Keratinocyte (primary cell): Measurements from ENCODE around the gene MCOLN2. TPM values are rescaled to one million over a fixed set of nuclear protein-coding genes. Genes with fewer than 3 reads are reported as not detected.

Experiments used
- DNase-seq: peaks from one replicate; pipeline ENCODE4 v3.0.0-alpha.2; 2011; ENCODE audit warnings: low read depth, missing footprints, low spot score
- FAIRE-seq: peaks from 2 replicates; lab custom pipeline; 2011; peaks lifted over from hg19 to GRCh38; lab: Jason Lieb, UNC
- H2AFZ ChIP-seq: 2 replicates; pipeline ENCODE4 v1.6.0; 2012; ENCODE audit warnings: low read length, control low read depth, inconsistent platforms; ENCODE audit not compliant: control insufficient read depth
- H3K27ac ChIP-seq: 2 replicates; pipeline ENCODE4 v1.5.1; 2011; ENCODE audit warnings: low read length; ENCODE audit not compliant: control insufficient read depth, insufficient read depth
- H3K27me3 ChIP-seq: 3 replicates; pipeline ENCODE4 v1.6.0; 2011; ENCODE audit warnings: low read length; ENCODE audit not compliant: control insufficient read depth, insufficient read depth; ENCODE audit errors: extremely low read depth
- H3K36me3 ChIP-seq, 2 experiments: 2 replicates in 1 of 2; 3 replicates in 1 of 2; pipeline ENCODE4 v1.5.1; 2011; ENCODE audit warnings: low read length in 2 of 2, mild to moderate bottlenecking in 1 of 2; ENCODE audit not compliant: control insufficient read depth in 2 of 2, insufficient read depth in 2 of 2; ENCODE audit errors: extremely low read depth in 1 of 2
- H3K4me1 ChIP-seq: 3 replicates; pipeline ENCODE4 v1.5.1; 2011; ENCODE audit warnings: low read length; ENCODE audit not compliant: control insufficient read depth, insufficient read depth; ENCODE audit errors: extremely low read depth
- H3K4me2 ChIP-seq: 3 replicates; pipeline ENCODE4 v1.6.0; 2011; ENCODE audit warnings: low read depth, low read length; ENCODE audit not compliant: control insufficient read depth, insufficient read depth; ENCODE audit errors: extremely low read depth
- H3K4me3 ChIP-seq, 3 experiments: fragments of 200-600 bp in 1 of 3; sonication (generic) in 1 of 3; 2 replicates in 2 of 3; 3 replicates in 1 of 3; pipeline ENCODE4 v1.5.1; 2011 to 2016; ENCODE audit warnings: low read length in 3 of 3, mild to moderate bottlenecking in 3 of 3, control low read depth in 2 of 3, inconsistent platforms in 1 of 3, low read depth in 1 of 3, mixed read lengths in 1 of 3, mixed run types in 1 of 3, moderate library complexity in 1 of 3; ENCODE audit not compliant: control insufficient read depth in 2 of 3, insufficient read depth in 2 of 3; ENCODE audit errors: extremely low read depth in 1 of 3
- H3K79me2 ChIP-seq: 2 replicates; pipeline ENCODE4 v1.6.0; 2012; ENCODE audit warnings: low read length; ENCODE audit not compliant: control insufficient read depth, insufficient read depth
- H3K9ac ChIP-seq: 3 replicates; pipeline ENCODE4 v1.6.0; 2011; ENCODE audit warnings: low read length; ENCODE audit not compliant: control insufficient read depth, insufficient read depth; ENCODE audit errors: extremely low read depth
- H3K9me1 ChIP-seq: 3 replicates; pipeline ENCODE4 v1.6.0; 2011; ENCODE audit warnings: low read length; ENCODE audit not compliant: control insufficient read depth, insufficient read depth; ENCODE audit errors: extremely low read depth
- H3K9me3 ChIP-seq: 2 replicates; pipeline ENCODE4 v1.5.1; 2012; ENCODE audit warnings: low read depth, low read length; ENCODE audit not compliant: control insufficient read depth
- H4K20me1 ChIP-seq: 3 replicates; pipeline ENCODE4 v1.6.0; 2011; ENCODE audit warnings: low read length; ENCODE audit not compliant: control insufficient read depth, insufficient read depth; ENCODE audit errors: extremely low read depth
- CTCF ChIP-seq, 3 experiments: IDR thresholded peaks in 1 of 3; conservative IDR thresholded peaks in 1 of 3; optimal IDR thresholded peaks in 1 of 3; 2 replicates in 2 of 3; 3 replicates in 1 of 3; pipeline versions ENCODE3 to v1.5.1; 2011; ENCODE audit warnings: low read length in 3 of 3, mild to moderate bottlenecking in 3 of 3, moderate library complexity in 2 of 3, control low read depth in 1 of 3, inconsistent platforms in 1 of 3; ENCODE audit not compliant: insufficient read depth in 2 of 3; ENCODE audit errors: extremely low read depth in 1 of 3
- EZH2 ChIP-seq: IDR thresholded peaks from one replicate; pipeline ENCODE4 v1.6.1; 2012; ENCODE audit warnings: inconsistent platforms, mild to moderate bottlenecking, low read length, moderate library complexity
- dilution Hi-C: fragments of 300-500 bp; cut with MboI; formaldehyde crosslinking; loops from one replicate; pipeline ENCODE4 v1.7.0; 2020; ENCODE audit warnings: low sequenced_read_pairs; ENCODE audit not compliant: extremely low pct_ligation_motif_present
- polyA plus RNA-seq, 5 experiments: library from polyadenylated mRNA; depleted of rRNA in 3 of 5; stranded (reverse) in 3 of 5; stranded (forward) in 1 of 5; unstranded in 1 of 5; fragments of >200 nt; gene quantifications; 1 replicate in 1 of 5; 2 replicates in 3 of 5; 3 replicates in 1 of 5; pipeline versions ENCODE4 v1.2.1 to v1.2.3, GENCODE V29; 2011 to 2012; ENCODE audit warnings: missing spikeins in 2 of 5, low read depth in 1 of 5, low replicate concordance in 1 of 5

The MCOLN2 gene
- polyA plus RNA-seq, 1 donor (not counting 4 experiments of a cell fraction or from before 2014, with no cell fraction given) = 0.14 TPM

- Histone ChIP-seq H3K9me3 (no peaks in the 10 kb centered on the region), H3K9ac (no peak overlapping the region), H3K4me3 (no peak overlapping the region), H3K79me2 (no peaks in the 10 kb centered on the region), H3K27me3 (no peaks in the 10 kb centered on the region), H3K36me3 (no peaks in the 10 kb centered on the region), H4K20me1 (no peaks in the 10 kb centered on the region), H3K4me1 (no peaks in the 10 kb centered on the region), H3K27ac (no peak overlapping the region), H3K4me2 (no peak overlapping the region), H3K9me1 (no peaks in the 10 kb centered on the region), H2AFZ (no peak overlapping the region)
- no peak for TF ChIP-seq CTCF (optimal IDR thresholded peaks at IDR 0.05 in 1 of 3, IDR thresholded peaks at IDR 0.05 in 1 of 3, conservative IDR thresholded peaks at IDR 0.05 in 1 of 3; ENCODE audit: extremely low read depth in 1 of 3, insufficient read depth in 2 of 3, low read length in 3 of 3)
- TF ChIP-seq EZH2 = no peak
- dilution Hi-C loops = no loop called here
- FAIRE-seq = no peak
- no peak for DNase-seq
Observed at GRCh38 chr1:84923317-84923716, 73.6 kb downstream of the MCOLN2 start.

DNA sequence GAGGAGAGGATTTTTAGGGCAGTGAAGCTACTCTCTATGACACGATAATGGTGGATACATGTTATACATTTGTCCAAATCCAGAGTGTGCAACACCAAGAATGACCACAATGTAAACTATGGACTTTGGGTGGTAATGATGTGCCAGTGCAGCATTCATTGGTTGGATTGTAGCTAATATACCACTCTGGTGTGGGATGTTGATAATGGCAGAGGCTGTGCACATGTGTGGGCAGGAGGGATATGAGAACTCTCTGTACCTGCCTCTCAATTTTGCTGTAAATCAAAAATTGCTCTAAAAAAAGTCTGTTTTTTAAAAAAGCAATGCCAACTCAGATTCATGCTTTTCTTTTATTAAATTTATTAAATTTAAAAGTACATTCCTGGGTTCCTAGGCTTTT lies 76.8 kb downstream of the MCOLN2 start:
- Histone ChIP-seq H3K9me3 (no peaks in the 10 kb centered on the region), H4K20me1 (no peaks in the 10 kb centered on the region), H3K4me2 (no peak overlapping the region), H3K9ac (no peak overlapping the region), H3K27ac (no peak overlapping the region), H3K79me2 (no peaks in the 10 kb centered on the region), H3K36me3 (no peaks in the 10 kb centered on the region), H2AFZ (no peak overlapping the region), H3K9me1 (no peaks in the 10 kb centered on the region), H3K27me3 (no peaks in the 10 kb centered on the region), H3K4me3 (no peak overlapping the region), H3K4me1 (no peaks in the 10 kb centered on the region)
- dilution Hi-C loops = no loop called here
- DNase-seq (no peak), FAIRE-seq (no peak)
- TF ChIP-seq CTCF (optimal IDR thresholded peaks at IDR 0.05 in 1 of 3, IDR thresholded peaks at IDR 0.05 in 1 of 3, conservative IDR thresholded peaks at IDR 0.05 in 1 of 3; ENCODE audit: extremely low read depth in 1 of 3, insufficient read depth in 2 of 3, low read length in 3 of 3) = no peak
- TF ChIP-seq EZH2 = no peak
